ENCODE data around the gene USP34.

- TF ChIP-seq EZH2 (IDR thresholded peaks at IDR 0.05; ENCODE audit: borderline replicate concordance, low read length) (no peak), CTCF (conservative IDR thresholded peaks at IDR 0.05 in 1 of 2, IDR thresholded peaks at IDR 0.05 in 1 of 2; ENCODE audit: extremely low read depth in 1 of 2, insufficient read depth in 1 of 2, low read depth in 1 of 2, low read length in 2 of 2) (no peak)
Measured at GRCh38 chr2:61180686-61181085, 290.2 kb downstream of the USP34 start.

All from mammary epithelial cell (primary cell).